Peyer's patch (tissue), 4 donors: ENCODE data around the gene ZNF581.

Experiments
- POLR2A ChIP-seq, 2 donors: fragments of 450-650 bp; IDR thresholded peaks; one replicate each; pipeline ENCODE4 v1.5.1; 2017; ENCODE audit warnings: antibody characterized with exemption in 2 of 2, mild to moderate bottlenecking in 2 of 2, moderate library complexity in 2 of 2
- TF ChIP-seq, protein P1 (sequence below), 6 experiments: fragments of 450-650 bp in 4 of 6; fragments of 200-600 bp in 2 of 6; sonication (generic) in 1 of 6; IDR thresholded peaks; one replicate each; pipeline ENCODE4 v1.5.1; 2017 to 2019; ENCODE audit warnings: antibody characterized with exemption in 6 of 6, mild to moderate bottlenecking in 3 of 6, moderate library complexity in 1 of 6

DNA sequence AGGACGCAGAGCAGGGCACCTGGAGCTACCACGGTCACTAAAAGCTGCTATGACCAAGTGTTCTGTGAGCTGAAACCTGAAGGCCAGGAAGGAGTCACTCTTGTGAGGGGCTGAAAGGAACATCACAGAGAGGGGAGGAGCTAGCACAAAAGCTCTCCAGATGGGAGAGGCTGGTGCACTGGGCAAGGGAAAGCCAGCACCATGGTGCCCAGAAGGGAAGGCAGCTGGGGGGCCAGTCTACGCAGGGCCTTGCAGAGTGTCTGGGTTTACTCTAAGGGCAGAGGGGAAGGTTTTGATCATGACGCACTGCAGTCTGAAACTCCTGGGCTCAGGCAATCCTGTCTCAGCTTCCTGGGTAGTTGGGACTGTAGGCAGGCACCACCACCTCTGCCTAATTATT is 6.7 kb upstream of the ZNF581 start:
- no peak for TF ChIP-seq POLR2A (IDR thresholded peaks at IDR 0.05)
- TF ChIP-seq, protein P1, sequence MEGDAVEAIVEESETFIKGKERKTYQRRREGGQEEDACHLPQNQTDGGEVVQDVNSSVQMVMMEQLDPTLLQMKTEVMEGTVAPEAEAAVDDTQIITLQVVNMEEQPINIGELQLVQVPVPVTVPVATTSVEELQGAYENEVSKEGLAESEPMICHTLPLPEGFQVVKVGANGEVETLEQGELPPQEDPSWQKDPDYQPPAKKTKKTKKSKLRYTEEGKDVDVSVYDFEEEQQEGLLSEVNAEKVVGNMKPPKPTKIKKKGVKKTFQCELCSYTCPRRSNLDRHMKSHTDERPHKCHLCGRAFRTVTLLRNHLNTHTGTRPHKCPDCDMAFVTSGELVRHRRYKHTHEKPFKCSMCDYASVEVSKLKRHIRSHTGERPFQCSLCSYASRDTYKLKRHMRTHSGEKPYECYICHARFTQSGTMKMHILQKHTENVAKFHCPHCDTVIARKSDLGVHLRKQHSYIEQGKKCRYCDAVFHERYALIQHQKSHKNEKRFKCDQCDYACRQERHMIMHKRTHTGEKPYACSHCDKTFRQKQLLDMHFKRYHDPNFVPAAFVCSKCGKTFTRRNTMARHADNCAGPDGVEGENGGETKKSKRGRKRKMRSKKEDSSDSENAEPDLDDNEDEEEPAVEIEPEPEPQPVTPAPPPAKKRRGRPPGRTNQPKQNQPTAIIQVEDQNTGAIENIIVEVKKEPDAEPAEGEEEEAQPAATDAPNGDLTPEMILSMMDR (IDR thresholded peaks at IDR 0.05), result no peak
